Activated T-helper 2 cell treated with anti-CD3 and anti-CD28 coated beads, Interferon-gamma antibody, Interleukin-2, Interleukin-4, amounts not matched to agents 10 μg/mL and 5 μg/mL and 100 μg/mL, durations not matched to agents 14 hours and 24 hours and 36 hours (primary cell): ENCODE results near the gene TPP2. TPM values are rescaled to one million over a fixed set of nuclear protein-coding genes. Genes with fewer than 3 reads are reported as not detected.

ENCODE experiments used
- DNase-seq: peaks from one replicate; pipeline ENCODE4 v3.0.0; 2021; ENCODE audit warnings: low spot score
- H3K27ac Mint-ChIP-seq: one replicate; pipeline ENCODE4 v1.8.0; 2021; ENCODE audit warnings: mixed read lengths
- H3K27me3 Mint-ChIP-seq: one replicate; pipeline ENCODE4 v1.8.0; 2021; ENCODE audit warnings: low read depth, mixed read lengths
- H3K36me3 Mint-ChIP-seq: one replicate; pipeline ENCODE4 v1.8.0; 2021; ENCODE audit warnings: low read depth, mixed read lengths
- H3K4me1 Mint-ChIP-seq: one replicate; pipeline ENCODE4 v1.8.0; 2021; ENCODE audit warnings: low read depth, mixed read lengths
- H3K4me3 Mint-ChIP-seq: one replicate; pipeline ENCODE4 v1.8.0; 2021; ENCODE audit warnings: low read depth, mild to moderate bottlenecking, moderate library complexity, mixed read lengths
- H3K9me3 Mint-ChIP-seq: one replicate; pipeline ENCODE4 v1.8.0; 2021; ENCODE audit warnings: mixed read lengths
- intact Hi-C: fragments of 100-400 bp; cut with micrococcal nuclease; formaldehyde crosslinking; loops from one replicate; pipeline ENCODE4 v1.15.1; 2023
- total RNA-seq: library from RNA; stranded (reverse); gene quantifications from 2 replicates; pipeline ENCODE4 v1.2.3, GENCODE V29; 2022

The TPP2 gene
- total RNA-seq, 1 donor from 2014 or later, result 76.5 TPM

DNA sequence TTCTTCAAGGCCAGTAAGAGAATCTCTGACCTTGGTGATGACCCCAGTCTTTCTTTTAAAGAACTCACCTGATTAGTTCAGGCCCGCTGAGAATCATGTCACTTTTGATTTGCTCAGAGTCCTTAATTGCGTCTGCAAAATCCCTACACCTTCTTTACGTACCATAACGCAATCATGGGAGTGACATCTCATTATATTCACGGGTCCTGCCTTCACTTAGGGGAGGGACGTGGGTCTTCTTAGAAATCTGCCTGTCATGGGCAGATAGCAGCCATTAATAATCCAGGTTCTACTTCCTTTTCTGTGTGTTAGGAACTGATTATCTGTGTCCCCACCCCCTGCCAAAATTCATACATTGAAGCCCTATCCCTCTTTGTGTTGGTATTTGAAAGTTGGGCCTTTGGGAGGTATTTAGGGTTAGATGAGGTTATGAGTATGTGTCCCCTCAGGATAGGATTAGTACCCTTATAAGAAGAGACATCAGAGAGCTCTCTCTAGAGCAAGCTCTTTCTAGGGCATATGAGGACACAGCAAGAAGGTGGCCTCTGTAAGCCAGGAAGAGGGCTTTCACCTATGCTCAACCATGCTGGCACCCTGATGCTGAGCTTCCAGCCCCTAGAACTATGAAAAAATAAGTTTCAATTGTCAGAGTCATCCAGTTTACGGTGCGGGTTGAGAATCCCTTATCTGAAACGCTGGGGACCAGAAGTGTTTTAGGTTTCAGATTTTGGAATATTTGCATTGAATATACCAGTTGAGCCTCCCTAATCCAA, 9.9 kb downstream of the TPP2 start:
- Mint-ChIP-seq H3K27me3 (no peaks in the 10 kb centered on the region), H3K9me3 (no peaks in the 10 kb centered on the region), H3K4me1 (peaks cover 48% of the 10 kb centered on the region), H3K4me3 (no peak overlapping the region), H3K27ac (no peak overlapping the region), H3K36me3 (peaks cover 75% of the 10 kb centered on the region)
- intact Hi-C loops, result no loop called here
- no peak for DNase-seq

- Mint-ChIP-seq H3K9me3 (no peaks in the 10 kb centered on the region), H3K4me3 (no peak overlapping the region), H3K27me3 (no peaks in the 10 kb centered on the region), H3K36me3 (peaks cover 74% of the 10 kb centered on the region), H3K27ac (peak overlapping the region; percentile 87), H3K4me1 (peaks cover 44% of the 10 kb centered on the region)
- no peak for DNase-seq
- intact Hi-C loops, result no loop called here
These were observed 12.2 kb downstream of the TPP2 start for GRCh38 chr13:102608974-102609373.

DNA sequence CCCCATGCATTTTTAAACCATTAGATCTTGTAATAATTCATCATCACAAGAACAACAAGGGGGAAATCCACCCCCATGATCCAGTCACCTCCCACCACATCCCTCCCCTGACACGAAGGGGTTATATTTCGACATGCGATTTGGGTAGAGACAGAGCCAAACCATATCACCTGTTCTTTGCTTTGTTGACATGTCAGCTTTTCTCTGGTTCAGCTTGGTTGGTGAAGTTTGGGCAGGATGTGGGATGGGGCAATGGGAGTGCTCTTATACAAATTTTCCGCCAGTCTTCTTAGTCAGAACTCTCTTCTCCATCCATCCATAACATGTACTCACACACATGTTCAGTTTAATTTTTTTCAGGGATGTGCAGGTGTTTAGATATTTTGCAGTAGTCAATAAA, 12.9 kb downstream of the TPP2 start:
- Mint-ChIP-seq H3K4me3 (no peak overlapping the region), H3K27me3 (no peaks in the 10 kb centered on the region), H3K27ac (peak overlapping the region; percentile 66), H3K9me3 (no peaks in the 10 kb centered on the region), H3K36me3 (peaks cover 74% of the 10 kb centered on the region), H3K4me1 (peaks cover 37% of the 10 kb centered on the region)
- DNase-seq, result no peak
- intact Hi-C loops, result loop anchor here (2.0 kb wide), 1 partner anchor 13 kb away; the partner anchor contains the start of gene TPP2

GRCh38 chr13:102610296-102610895, 13.6 kb downstream of the TPP2 start:
- Mint-ChIP-seq H3K4me1 (peaks cover 32% of the 10 kb centered on the region), H3K36me3 (peaks cover 69% of the 10 kb centered on the region), H3K4me3 (no peak overlapping the region), H3K27ac (no peak overlapping the region), H3K27me3 (no peaks in the 10 kb centered on the region), H3K9me3 (no peaks in the 10 kb centered on the region)
- DNase-seq, result no peak
- intact Hi-C loops, result loop anchor here (2.0 kb wide), 1 partner anchor 14 kb away; the partner anchor contains the start of gene TPP2

GRCh38 chr13:102617697-102618350, 21.0 kb downstream of the TPP2 start:
- H3K4me1 Mint-ChIP-seq, result peaks cover 5% of the 10 kb centered on the region
- intact Hi-C loops, result no loop called here
- peaks cover 74% of the 10 kb centered on the region for H3K36me3 Mint-ChIP-seq

DNA sequence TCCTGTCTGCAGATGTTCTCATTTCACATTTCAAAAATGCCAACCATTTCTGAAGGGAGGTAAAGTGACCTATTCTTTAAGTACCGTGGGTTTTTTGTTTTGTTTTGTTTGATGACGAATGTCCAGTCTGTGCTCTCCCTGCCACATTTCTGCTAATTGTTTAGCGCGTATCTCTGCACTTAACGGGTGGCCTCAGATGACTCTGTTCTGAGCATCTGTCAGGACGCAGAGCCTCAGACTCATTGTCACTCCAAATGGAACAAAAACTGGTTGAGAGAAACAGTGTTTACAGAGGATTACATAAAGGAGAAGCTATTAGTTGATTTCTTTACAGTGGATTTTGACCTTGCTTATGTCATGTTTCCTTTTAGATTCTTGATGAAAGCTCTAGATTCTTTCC, 23.7 kb downstream of the TPP2 start:
- intact Hi-C loops, result no loop called here
- H3K27ac Mint-ChIP-seq, result no peak overlapping the region
- H3K4me3 Mint-ChIP-seq, result no peak overlapping the region
- peaks cover 65% of the 10 kb centered on the region for H3K36me3 Mint-ChIP-seq
- no peaks in the 10 kb centered on the region for H3K4me1 Mint-ChIP-seq
- H3K9me3 Mint-ChIP-seq, result no peaks in the 10 kb centered on the region
- no peaks in the 10 kb centered on the region for H3K27me3 Mint-ChIP-seq
- DNase-seq, result no peak

More at GRCh38 chr13:102617697-102618350, 21.0 kb downstream of the TPP2 start:
- no peaks in the 10 kb centered on the region for H3K9me3 Mint-ChIP-seq
- H3K27me3 Mint-ChIP-seq, result no peaks in the 10 kb centered on the region
- H3K27ac Mint-ChIP-seq, result no peak overlapping the region
- DNase-seq, result no peak
- H3K4me3 Mint-ChIP-seq, result no peak overlapping the region

DNA sequence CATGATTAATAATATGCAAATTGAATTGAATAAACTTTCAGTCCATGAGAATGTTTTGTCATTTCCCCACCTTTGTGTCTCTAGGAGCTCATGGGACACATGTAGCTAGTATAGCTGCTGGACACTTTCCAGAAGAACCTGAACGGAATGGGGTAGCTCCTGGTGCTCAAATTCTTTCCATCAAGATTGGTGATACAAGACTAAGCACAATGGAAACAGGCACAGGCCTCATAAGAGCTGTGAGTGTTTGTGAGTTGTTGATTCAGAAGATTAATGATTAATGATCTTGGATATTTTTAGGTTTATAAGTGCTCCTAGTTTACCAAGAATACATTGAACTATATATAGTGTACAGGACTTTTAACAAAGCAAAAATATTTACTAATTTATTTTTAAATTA, 30.1 kb downstream of the TPP2 start:
- DNase-seq, result no peak
- H3K27me3 Mint-ChIP-seq, result no peaks in the 10 kb centered on the region
- no peak overlapping the region for H3K27ac Mint-ChIP-seq
- no peaks in the 10 kb centered on the region for H3K9me3 Mint-ChIP-seq
- no peak overlapping the region for H3K4me3 Mint-ChIP-seq
- H3K36me3 Mint-ChIP-seq, result peaks cover 66% of the 10 kb centered on the region
- intact Hi-C loops, result no loop called here
- peaks cover 2% of the 10 kb centered on the region for H3K4me1 Mint-ChIP-seq

DNA sequence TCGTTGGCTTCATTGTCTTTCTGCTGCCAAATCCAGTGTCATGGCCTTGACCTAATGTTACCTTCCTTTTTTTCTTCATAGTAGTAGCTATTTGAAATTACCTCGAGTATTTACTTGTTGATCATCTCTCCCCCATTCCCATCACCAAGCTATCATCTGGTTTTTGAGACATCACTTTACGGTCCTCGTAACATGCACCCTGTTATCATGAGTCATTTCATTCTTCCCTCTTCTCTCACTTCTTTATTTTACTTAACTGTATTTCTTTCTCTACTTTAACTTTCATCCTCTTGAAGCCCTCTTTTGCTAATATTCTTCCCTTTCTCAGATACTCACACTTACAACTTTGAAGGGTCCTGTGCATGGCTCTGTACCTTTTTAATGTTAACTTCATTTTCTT, 31.8 kb downstream of the TPP2 start:
- DNase-seq, result no peak
- H3K27ac Mint-ChIP-seq, result no peak overlapping the region

GRCh38 chr13:102631198-102631597, 34.4 kb downstream of the TPP2 start:
- DNase-seq, result no peak
- no peak overlapping the region for H3K27ac Mint-ChIP-seq
- no peaks in the 10 kb centered on the region for H3K27me3 Mint-ChIP-seq
- peaks cover 78% of the 10 kb centered on the region for H3K36me3 Mint-ChIP-seq
- H3K4me1 Mint-ChIP-seq, result no peaks in the 10 kb centered on the region
- no peak overlapping the region for H3K4me3 Mint-ChIP-seq
- intact Hi-C loops, result loop anchor here (5.0 kb wide), 1 partner anchor 34 kb away; the partner anchor contains the start of gene TPP2
- H3K9me3 Mint-ChIP-seq, result no peaks in the 10 kb centered on the region

More for the DNA sequence above, 31.8 kb downstream of the TPP2 start:
- intact Hi-C loops, result no loop called here
- no peak overlapping the region for H3K4me3 Mint-ChIP-seq
- no peaks in the 10 kb centered on the region for H3K9me3 Mint-ChIP-seq
- H3K4me1 Mint-ChIP-seq, result peaks cover 2% of the 10 kb centered on the region
- H3K36me3 Mint-ChIP-seq, result peaks cover 65% of the 10 kb centered on the region
- no peaks in the 10 kb centered on the region for H3K27me3 Mint-ChIP-seq

DNA sequence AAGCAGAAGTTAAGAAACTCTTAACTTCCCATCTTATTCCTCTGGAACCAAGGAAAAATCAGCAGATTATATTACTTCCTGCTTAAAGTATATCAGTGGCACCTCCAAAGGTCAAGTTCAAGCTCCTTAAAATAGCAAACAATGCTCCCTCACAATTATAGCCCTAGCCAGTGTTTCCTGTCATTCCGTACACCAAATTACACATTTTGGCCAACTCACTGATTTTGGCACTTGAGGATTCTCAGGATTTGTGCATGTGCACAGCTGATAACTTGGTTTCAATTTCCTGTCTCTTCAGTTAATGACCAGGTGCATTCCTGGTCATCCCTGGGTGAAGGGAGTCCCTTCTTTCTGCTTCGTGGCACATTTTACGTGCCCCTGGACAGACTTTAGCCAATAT, 42.0 kb downstream of the TPP2 start:
- Mint-ChIP-seq H3K27ac (no peak overlapping the region), H3K27me3 (no peaks in the 10 kb centered on the region), H3K4me3 (no peak overlapping the region), H3K36me3 (peaks cover 82% of the 10 kb centered on the region), H3K9me3 (no peaks in the 10 kb centered on the region), H3K4me1 (peaks cover 3% of the 10 kb centered on the region)
- intact Hi-C loops, result no loop called here
- no peak for DNase-seq

- DNase-seq, result no peak
- H3K27me3 Mint-ChIP-seq, result no peaks in the 10 kb centered on the region
- H3K9me3 Mint-ChIP-seq, result no peaks in the 10 kb centered on the region
- H3K4me1 Mint-ChIP-seq, result peaks cover 6% of the 10 kb centered on the region
- intact Hi-C loops, result no loop called here
- no peak overlapping the region for H3K27ac Mint-ChIP-seq
- no peak overlapping the region for H3K4me3 Mint-ChIP-seq
- peaks cover 77% of the 10 kb centered on the region for H3K36me3 Mint-ChIP-seq
These were observed 45.2 kb downstream of the TPP2 start for GRCh38 chr13:102642029-102642428.

DNA sequence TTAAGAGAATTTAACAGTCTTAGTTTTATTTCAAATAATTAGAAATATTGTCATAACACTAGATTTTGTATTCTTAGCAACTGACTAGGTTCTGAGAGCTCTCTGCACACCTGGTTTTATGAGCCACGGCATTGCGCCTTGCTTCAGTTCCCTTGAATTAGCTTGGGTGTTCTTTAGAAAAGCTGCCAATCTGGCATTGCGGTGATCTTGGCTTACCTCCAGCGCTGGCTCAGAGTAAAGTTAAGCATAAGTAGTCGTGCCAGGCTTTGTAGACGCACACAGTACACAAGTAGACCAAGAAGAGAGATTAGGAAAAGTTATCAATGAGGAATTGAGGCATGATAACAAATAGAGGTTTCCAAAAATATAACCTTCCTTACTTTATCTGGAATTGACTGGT, 45.7 kb downstream of the TPP2 start:
- peaks cover 77% of the 10 kb centered on the region for H3K36me3 Mint-ChIP-seq
- DNase-seq, result no peak
- H3K9me3 Mint-ChIP-seq, result no peaks in the 10 kb centered on the region
- intact Hi-C loops, result no loop called here
- H3K4me3 Mint-ChIP-seq, result no peak overlapping the region
- no peak overlapping the region for H3K27ac Mint-ChIP-seq
- H3K27me3 Mint-ChIP-seq, result no peaks in the 10 kb centered on the region
- H3K4me1 Mint-ChIP-seq, result peaks cover 6% of the 10 kb centered on the region

- intact Hi-C loops, result no loop called here
- Mint-ChIP-seq H3K36me3 (peaks cover 75% of the 10 kb centered on the region), H3K27ac (peak overlapping the region; percentile 69), H3K9me3 (no peaks in the 10 kb centered on the region), H3K4me3 (no peak overlapping the region), H3K4me1 (peaks cover 6% of the 10 kb centered on the region), H3K27me3 (no peaks in the 10 kb centered on the region)
- DNase-seq, result no peak
These were observed 46.9 kb downstream of the TPP2 start for GRCh38 chr13:102643656-102644055.
